ENCODE data around the gene CERK. TPM values are rescaled to one million over a fixed set of nuclear protein-coding genes. Genes with fewer than 3 reads are reported as not detected.
"Not testable (repeated sequence)": the region's sequence is repeated elsewhere in the genome, so short reads cannot be mapped to it uniquely, and the experiment has no call there.

CERK gene
- total RNA-seq, 1 donor from 2014 or later: 42.0 TPM

DNA sequence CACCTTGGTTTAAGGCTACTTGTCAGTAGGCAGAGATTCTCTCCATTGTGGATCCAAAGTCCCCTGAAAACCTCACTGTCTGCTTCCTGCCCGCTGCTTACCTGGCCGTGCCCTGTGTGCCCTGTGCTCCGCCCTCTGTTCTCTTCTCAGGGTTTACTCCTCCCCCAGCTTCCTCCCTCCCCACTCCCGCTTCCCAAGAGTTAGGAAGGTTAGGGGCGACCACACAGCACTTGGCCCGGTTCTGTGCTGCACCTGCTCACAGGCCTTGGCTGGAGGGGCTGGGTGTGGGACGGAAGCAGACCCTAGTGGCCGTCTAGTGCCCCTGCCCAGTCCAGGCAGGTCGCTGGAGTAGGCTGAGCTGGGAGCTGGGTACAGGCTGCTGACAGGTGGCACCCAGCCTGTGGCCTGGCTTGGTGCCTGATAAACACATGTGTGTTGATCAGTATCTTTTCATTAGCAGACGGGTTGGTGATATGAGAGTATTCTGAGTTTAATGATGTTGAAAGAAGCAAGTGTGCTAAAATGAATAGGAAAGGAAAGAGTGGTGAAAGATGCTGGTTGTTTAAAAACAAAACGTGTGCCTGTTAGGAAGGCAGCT lies 77.3 kb downstream of the CERK start:
- DNase-seq: no peak

DNA sequence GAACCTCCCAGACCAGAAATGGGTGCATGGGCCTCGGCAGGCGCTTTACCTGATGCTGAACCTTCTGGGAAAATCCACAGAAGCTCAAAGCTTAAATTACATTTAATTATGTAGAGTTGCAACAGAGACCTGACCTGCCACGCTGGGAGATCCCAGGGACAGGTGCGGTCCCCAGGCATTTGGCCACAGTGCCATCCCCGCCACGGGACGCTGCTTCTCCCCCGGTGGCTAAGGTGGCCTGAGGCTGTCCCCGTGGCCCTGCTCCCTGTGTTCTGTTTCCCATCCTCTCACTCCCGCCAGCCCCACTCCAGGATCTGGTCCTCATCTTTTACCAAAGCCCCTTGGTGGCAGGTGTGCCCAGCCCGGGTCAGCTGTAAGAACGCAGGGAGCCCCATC lies 78.3 kb downstream of the CERK start:
- DNase-seq: no peak

DNA sequence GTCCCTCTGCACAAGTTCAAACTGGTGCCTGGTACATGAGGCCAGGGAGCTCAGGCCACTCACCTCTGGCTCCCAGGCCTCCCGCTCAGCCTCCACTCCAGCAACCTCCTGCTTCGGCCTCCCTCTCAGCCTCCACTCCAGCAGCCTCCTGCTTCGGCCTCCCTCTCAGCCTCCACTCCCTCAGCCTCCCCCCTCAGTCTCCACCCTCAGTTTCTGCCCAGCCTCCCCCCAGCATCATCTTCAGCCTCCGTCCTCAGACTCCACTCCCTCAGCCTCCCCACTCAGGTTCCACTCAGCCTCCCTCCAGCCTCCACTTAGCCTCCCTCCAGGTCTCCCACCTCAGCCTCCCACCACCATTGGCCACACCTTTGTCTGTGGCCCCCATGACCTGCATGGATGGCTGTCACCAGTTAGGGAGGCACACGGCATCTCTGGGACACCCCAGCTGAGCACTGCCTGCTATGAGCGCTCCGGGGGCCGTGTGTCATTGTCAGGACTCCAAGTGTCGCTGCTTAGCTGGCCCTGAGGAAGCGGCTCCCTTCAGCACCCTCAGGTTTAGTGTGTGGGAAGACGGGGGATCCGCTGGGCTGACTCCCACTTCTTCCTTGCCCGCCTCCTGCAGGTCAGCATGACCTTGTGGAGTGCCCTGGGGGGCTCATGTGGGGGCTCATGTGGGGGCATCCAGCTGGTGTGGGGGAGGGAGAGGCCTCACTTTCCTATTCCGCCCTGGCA lies 78.8 kb downstream of the CERK start:
- no peak for DNase-seq

DNA sequence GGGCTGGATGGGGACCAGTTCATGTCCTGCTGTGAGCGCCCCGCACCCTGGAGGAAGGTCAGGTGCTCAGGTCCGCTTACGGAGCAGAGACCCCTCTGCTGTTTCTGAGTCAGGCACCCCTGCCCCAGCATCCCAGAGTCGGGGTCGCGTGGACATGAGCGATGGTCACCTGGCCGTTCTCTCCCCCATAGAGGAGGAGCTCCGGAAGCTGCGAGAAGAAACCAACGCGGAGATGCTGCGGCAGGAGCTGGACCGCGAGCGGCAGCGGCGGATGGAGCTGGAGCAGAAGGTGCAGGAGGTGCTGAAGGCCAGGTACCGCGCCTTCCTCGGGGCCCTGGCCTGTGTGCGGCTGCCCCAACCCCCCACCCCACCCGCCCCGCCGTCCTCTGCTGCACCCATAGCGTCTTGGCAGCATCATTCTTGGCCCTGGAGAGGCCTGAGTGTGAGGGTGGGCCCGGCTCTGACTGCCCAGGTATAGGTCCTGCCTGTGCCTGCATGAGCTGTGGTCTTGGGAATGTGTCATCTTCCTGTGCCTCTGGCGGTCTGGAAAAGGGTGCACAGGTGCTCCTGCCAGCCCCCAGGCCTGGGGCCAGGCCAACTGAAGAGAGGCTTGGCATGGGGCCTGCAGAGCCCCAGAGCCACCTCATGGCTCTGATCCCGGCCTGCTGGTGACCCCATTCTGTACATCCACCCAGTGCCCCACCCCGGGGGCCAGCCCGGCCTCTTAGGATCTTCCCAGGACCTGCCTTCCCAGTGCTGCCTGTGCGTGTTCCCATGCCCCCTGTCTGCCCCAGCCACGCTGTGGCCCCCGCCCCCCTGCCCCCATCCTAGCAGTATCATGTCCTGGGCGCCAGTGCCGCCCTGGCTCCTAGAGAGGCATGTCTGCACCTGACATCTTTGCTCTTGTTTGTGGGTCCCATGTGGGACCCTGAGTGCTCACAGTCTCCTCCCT lies 79.8 kb downstream of the CERK start:
- DNase-seq: no peak

DNA sequence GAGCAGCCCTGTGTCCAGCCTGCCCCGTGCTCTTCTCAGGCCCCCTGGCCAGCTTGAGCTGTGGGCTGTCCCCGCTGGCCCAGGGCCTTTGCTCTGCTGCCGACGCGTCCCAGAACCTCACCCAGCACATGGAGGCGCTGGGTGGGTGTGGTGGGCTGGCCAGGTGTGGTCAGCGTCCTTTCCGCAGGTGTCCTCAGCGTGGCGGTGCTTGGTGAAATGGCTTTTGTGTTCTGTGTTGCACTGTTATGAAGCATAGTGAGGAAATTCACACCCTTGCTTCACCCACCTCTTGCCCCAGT lies 80.4 kb downstream of the CERK start:
- DNase-seq: no peak

DNA sequence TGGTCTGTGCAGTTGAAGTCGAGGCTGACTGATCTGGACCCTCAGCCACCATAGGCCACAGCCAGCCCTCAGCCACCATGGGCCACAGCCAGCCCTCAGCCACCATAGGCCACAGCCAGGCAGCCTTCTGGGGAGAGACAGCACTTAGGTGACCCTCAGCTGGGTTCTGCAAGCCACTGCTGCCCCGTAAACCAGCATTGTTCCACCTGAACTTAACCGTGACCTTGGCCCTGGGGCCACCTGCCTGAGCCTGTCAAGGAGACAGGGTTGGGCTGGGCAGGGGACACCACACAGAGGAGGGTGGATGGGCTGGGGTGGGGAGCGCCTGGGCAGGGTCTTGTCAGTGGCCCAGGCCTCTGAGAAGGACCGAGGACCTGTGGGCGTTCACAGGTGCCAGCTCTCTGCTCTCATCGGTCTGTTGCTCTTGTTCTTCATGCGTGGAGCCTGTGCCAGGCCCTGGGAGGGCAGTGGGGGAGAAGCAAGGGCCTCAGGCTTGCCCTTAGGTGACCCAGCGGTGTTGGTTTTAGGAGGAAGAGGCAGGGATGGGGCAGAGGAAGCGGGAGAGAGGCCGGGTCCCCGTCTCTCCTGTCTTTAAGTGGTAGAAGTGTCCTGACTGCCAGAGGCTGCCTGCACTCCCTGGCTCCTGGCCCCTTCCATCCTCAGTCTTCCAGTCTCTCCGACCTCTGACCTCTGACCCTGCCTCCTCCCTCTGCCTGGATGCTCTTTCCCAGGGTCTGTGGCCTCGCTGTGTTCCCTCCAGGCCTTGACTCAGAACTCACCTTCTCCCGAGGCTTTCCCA lies 81.0 kb downstream of the CERK start:
- no peak for DNase-seq

DNA sequence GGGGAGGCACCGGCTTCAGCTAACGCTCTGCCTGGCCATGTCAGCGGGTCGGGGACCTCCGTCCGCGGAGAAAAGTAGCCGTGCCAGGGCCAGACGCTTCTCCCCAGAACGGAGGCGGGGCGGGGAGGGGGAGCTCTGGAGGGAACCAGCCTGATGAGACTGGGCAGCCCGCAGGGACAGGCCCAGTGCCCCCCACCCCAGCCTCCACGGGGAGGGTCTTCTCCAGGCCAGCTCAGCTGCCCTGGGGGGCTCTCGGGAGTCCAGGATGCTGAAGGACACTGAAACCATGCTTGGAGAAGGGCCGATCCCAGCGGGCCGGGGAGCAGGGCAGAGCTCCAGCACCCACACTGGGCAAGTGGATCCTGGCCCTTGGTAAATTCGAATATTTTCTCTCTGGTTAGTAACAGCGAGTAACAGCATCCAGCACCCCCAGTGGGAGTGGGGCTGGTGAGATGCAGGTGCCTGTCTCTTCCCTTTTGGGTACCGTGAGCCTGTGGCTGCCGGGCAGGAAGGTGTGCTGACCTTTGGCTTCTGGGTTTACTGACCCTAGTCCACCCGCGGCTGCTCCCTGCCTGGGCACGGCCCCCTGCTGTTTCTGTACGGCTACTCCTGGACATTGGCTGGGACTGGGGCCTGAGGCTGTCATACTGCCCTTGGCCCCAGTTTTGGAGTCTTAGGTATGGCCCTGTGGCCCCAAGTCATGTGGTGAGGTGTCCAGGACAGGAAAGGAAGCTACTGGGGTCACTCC lies 82.0 kb downstream of the CERK start:
- DNase-seq: no peak

DNA sequence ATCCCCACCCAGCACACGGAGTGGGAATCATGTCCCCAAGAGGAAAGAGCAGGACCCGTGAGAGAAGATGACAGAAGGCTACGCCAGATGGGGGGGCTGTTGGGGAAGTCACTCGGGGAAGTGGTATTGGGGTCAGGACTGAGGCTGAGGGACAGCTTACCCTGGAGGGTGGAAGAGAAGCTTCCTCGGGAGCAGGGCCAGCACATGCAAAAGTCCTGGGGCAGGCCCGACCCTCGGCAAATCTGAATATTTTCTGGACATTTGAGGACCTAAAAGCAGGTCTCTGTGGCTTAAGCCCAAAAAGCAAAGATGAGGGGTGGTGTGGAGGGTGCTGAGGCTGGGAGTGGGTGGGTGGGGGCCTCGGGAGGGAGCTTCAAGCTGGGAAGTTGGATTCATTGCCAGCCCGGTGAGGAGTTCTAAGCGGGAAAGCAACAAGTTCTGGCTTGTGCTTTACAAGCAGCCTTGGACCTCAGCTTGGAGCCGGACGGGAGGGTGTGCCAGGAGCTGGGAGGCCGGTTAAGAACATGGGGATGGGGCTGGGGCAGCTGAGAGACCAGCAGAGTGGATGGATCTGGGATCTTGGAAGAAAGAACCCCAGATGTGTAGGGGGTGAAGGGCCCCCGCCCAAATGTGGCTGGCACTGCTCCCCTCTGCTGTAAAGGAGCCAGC lies 83.0 kb downstream of the CERK start:
- DNase-seq: no peak

DNA sequence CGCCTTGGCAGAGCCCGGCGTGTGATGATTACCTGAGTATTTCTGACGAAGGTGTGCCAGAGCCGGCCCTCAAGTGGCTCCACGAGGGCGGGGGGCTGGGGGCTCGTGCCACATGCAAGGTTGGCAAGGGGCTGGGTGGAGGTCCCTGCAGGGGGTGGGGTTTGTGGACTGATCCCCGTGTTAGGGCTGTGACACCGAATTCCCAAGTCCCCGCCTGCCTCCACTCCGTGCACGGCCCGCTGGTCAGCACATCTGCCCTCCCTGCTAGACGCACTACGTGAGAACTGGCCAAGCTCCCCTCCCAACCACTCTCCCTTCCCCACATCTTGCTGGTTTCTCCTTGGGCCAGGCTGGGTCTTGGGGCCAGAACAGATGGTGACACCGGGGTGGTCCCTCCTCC lies 83.6 kb downstream of the CERK start:
- DNase-seq: no peak

DNA sequence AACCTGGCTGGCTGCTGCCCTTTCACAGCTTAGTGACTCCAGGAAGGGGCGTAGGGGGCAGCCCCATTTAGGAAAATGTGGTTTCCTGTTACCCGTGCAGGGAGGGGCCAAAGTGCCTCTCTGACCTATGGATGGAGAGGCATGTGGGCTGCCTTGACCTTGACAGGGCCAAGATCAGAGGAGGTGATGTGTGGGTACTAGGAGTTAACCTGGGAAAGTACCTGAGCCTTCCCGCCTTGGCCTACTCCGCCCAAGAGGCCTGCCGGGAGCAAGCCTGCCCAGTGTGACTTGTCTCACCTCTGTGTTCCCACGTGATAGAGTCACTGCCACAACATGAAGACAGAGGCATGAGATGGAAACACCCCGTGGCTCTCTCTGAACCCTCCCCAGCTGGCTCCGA lies 84.5 kb downstream of the CERK start:
- no peak for DNase-seq

DNA sequence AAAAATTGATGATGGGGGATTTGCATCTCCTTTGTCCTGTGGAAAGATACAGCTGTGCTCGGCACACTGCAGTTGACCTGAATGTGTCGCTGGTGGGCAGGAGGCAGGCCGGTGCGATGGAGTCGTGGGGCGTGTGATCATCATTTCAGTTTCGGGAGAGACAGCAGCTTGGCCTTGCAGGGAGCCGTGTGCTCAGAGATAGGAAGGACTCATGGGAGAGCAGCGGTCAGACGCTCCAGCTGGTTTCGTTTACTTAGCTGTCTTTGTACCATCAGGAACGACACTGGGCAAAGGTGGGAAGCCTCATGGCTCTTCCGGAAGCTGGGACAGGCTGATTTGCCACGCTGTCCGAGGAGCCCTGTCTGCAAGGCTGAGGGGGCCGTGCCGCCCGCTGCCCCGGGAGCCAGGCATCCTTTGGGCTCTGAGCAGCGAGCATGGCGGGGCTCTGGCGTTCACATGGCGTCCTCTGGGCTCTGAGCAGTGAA lies 85.2 kb downstream of the CERK start:
- DNase-seq: no peak

DNA sequence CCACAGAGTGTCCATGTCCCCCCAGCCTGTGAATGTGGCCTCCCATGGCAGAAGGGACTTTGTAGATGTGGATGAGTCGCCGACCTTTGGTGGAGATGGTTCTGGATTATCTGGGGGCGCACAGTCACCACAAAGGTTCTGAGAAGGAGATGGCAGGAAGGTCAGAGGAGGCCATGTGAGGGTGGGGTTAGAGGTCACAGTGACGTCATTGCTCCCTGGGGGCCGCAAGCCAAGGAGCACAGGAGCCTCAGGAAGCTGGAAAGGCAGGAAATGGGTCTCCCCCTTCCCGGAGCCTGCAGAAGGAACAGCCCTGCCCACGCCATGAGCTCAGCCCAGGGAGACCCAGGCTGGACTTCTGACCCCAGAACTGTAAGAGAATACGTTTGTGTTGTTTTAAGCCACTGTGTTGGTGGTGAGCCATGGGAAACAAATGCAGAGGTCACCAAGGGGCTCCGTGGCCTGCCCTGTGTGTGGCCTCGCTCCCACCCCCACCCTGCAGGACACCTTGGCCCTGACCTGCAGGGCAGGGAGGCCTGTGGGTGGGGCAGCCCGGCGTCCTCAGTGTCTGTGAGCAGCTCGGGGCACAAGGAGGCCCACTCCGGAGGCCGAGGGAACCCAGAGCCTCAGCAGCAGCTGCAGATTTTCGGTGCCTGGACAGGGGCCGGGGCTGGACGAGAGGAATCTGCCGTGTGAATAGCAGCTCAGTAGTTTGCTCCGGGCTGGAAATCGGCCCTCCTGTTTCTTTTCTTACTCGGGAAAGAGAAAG lies 85.8 kb downstream of the CERK start:
- DNase-seq: no peak

DNA sequence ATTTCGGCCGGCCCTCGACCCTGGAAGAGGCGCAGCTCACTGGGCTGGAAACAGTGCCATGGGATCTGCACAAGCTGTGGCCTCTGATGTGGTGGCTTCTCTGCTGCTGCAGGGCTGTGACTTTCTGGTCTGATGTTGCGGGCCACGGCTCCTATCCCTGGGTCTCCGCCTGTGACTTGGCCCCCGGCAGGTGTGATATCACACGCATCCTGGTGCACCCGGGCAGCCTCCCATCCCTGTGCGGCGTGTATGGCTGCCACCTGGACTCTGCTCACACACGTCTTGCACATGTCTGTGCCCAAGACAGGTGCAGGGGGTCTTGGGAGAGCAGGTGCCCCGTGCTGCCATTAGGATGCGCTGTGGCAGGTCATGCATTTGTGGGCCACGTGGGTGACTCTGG lies 86.7 kb downstream of the CERK start:
- DNase-seq: no peak

DNA sequence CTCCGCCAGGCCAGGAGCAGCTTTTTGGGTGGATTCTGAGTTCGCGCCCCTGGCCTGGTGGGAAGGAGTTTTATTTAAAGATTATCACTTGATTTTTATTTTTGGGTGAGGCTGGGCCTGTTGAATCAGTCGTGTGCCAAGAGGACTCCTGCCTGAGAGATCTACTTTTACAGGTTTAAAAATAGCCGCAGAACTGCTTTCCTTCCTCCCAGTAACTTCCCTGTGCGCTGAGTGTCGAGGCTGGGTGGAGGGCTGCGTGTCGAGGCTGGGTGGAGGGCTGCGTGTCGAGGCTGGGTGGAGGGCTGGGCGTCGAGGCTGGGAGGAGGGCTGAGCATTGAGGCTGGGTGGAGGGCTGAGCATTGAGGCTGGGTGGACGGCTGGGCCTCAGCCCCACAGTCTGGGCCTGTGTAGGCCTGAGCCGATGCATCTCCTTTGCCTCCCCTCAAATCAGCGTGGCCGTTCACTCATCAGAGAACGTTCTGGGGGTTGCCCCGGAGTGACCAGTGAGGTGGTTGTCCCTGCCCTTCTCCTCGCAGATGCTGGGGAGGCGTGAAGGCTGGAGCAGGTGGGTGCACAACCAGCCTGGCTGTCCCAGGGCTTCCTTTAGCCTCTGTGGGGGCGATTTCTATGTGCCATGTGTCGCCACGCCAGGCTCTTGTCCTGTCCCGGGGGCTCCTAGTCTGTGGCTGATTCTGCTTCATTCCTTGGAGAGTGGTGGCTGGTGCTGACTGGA lies 87.8 kb downstream of the CERK start:
- no peak for DNase-seq

DNA sequence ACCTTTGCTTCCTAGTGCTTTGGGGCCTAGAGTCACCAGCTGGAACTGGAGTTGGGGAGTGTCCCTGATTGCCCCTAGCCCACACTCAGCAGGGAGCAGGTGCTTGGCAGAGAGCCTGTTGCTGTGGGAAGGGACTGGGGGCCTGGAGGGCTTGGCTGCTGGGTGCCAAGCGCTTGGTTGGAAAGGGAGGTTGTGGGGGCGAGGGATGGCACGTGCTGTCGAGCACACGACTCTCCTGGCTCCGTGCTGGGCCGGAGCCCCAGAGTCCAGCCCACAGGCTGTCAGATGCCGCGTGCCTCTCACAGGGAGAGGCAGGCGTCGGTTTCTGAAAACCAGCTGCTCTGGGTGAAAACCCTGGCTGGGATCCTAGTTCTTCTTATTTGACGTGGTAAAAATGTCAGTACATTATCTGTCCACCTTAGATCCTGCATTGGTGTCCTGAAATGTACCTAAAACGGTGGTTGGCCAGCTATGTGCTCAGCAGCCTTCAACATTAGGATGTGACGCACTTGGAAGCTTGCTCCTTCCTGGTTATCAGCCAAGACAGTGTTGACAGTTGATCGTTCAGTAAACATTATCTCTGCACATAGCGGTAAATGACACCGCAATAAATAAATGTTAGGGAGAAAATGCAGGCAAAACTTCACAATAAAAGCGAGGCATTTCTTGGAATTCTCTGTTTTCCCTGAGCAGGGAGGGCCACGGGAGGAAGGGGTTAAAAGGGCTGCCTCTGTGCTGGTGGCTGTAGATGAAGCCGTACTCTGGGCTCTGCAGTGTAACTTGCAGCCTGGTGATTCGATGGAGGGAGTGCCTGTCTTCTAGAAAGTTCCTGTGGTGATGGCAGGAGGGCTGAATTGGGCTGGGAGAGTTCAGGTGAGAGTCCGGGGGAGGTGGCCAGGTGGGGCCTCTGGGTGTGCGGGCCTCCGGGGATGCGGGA lies 88.6 kb downstream of the CERK start:
- peak; percentile 32 for DNase-seq

DNA sequence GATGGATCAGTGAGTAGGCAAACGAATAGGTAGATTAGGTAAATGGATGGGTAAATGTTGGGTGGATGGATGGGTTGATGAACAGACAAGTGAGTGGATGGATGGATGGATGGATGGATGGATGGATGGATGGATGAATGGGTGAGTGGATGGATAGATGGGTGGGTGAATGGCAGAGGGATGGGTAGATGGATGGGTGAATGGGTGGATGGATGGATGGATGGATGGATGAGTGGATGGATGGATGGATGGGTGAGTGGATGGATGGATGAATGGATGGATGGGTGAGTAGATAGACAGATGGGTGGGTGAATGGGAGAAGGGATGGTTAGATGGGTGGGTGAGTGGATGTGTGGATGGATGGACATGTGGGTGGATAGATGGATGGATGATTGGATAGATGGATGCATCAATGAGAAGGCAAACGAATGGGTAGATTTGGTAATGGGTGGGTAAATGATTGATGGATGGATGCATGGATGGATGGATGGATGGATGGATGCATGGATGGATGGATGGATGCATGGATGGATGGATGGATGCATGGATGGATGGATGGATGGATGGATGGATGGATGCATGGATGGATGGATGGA lies 89.7 kb downstream of the CERK start:
- not testable (repeated sequence) for DNase-seq

DNA sequence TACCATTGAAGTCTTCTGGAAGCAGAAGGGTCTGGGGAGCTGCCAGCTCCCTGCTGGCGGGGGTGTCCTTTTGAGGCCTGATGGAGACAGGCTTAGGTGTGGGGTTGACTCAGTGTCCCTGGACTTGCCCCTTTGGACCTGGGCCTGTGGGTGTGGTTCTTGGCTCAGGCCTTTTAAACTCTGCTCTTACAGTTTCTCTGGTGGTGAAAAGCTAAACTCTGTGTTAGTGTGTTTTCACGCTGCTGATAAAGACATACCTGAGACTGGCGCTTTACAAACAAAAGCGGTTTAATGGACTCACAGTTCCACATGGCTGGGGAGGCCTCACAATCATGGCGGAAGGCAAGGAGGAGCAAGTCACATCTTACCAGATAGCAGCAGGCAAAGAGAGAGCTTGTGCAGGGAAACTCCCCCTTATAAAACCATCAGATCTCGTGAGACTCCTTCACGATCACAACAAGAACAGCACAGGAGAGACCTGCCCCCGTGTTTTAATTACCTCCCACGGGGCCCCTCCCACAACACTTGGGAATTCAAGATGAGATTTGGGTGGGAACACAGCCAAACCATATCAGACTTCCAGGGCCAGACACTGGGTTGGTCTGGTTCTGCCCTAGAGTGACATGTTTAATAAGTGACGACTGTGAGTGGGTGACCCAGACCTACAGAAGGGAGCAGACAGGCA lies 91.4 kb downstream of the CERK start:
- DNase-seq: no peak

All from occipital lobe (tissue), 2 donors.